Glomerular endothelial cell (primary cell): ENCODE results near the gene CD81. TPM values are rescaled to one million over a fixed set of nuclear protein-coding genes. Genes with fewer than 3 reads are reported as not detected.
A peak's percentile ranks its signal among the peaks of the same experiment; 100 is the strongest.

ENCODE experiments used
- DNase-seq: peaks from one replicate; pipeline ENCODE4 v3.0.0-alpha.2; 2011; ENCODE audit warnings: low read depth, low spot score; ENCODE audit errors: extremely low read depth
- total RNA-seq: library from RNA; depleted of rRNA; stranded (reverse); fragments of >200 nt; gene quantifications from 2 replicates; pipeline ENCODE4 v1.2.3, GENCODE V29; 2015

CD81 gene
- total RNA-seq, 1 donor from 2014 or later, result 733 TPM

DNA sequence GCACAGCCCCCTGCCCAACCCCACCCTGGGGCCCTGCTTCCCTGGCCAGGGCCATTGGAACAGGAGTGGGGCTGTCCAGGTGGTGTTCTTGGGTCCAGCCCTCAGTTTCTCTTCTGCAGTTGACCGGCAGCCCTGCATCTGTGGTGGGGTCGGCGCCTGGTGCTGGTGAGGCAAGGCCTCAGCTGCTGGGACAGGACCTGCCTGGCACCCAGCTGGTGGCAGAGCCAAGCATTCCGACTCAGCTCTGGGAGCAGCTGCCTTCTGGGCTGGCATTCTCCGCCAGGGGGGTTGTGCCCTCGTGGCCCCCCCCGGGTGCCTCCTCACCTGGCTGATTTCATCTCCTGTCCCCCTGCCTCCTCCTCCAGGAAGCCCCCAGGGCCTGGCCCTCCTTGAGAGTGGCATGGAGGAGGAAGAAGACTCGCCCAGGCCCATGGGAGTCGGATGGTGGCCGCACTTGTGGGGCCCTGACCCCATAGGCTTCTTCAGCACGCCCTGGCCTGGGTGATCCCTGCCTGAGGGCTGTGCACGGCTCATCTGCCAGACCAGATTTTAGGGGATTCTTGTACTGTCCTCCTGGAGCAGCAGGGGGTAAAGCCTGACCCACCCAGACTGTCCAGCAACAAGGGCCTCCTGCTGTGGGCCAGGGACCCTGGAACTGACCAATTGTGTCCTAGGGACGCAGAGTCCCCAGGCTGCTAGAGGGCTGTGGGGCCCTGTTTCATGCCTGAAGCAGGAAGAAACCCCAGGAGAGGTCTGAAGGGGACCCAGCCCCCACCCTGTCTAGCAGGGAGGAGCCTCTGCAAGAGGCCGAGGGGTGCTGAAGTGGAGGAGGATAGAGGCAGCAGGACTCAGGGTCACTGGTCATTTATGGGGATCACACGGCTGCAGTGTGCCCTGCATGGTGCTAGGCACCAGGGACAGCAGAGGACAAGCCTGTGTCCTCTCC lies 11.6 kb downstream of the CD81 start:
- DNase-seq, result no peak

DNA sequence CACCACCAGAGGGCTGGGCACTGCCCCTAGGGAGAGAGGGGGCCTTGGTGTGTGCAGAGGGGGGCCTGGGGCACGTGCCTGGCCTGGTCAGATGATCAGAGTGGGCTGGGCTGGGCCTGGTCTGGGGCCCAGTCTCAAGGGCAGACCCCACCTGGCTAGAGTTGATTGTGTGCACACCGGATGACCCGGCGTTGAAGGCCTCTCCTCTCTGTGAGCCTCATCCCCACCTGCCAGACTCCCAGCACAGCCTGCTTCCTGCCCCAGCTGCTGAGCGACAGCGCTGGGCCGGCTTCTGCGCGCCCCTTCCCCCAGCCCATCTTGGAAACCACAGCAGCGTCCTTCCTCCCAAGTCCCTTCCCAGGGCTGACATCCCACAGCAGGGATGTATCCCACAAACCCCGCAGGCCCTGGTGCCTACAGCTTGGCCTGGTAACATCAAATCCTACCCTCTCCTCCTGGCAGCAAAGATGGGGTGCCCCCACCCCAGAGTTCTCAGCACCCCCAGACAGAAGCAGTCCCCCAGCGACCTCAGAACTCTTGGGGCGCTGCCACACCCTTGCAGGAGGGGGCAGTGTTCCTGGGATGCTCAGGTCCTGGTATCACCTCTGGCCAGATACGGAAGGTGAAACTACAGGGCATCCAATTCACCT lies 12.4 kb downstream of the CD81 start:
- DNase-seq, result no peak

GRCh38 chr11:2390091-2390724 lies 13.1 kb downstream of the CD81 start:
- no peak for DNase-seq

DNA sequence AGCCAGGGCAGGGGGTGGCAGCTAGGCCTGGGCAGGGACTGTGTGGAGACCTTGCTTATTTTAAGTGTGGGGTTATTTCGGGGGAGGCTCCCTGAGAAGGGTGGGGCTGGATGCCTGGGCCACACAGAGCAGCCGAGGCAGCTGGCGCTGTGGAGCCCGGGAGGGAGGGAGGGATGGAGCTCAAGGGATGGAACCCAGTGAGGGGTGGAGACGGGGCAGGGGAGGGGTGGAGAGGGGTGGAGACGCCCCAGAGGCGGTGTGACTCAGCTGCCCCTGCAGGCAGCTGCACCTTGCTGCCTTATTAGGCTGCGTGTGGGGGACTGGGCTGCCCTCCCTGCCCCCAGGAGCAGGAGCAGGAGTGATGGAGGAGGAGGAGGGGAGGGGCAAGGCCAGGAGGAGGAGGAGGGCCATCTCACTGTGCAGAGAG lies 13.6 kb downstream of the CD81 start:
- no peak for DNase-seq

GRCh38 chr11:2391181-2391975 lies 14.3 kb downstream of the CD81 start:
- no peak for DNase-seq

GRCh38 chr11:2392241-2392959 lies 15.3 kb downstream of the CD81 start:
- DNase-seq, result no peak

DNA sequence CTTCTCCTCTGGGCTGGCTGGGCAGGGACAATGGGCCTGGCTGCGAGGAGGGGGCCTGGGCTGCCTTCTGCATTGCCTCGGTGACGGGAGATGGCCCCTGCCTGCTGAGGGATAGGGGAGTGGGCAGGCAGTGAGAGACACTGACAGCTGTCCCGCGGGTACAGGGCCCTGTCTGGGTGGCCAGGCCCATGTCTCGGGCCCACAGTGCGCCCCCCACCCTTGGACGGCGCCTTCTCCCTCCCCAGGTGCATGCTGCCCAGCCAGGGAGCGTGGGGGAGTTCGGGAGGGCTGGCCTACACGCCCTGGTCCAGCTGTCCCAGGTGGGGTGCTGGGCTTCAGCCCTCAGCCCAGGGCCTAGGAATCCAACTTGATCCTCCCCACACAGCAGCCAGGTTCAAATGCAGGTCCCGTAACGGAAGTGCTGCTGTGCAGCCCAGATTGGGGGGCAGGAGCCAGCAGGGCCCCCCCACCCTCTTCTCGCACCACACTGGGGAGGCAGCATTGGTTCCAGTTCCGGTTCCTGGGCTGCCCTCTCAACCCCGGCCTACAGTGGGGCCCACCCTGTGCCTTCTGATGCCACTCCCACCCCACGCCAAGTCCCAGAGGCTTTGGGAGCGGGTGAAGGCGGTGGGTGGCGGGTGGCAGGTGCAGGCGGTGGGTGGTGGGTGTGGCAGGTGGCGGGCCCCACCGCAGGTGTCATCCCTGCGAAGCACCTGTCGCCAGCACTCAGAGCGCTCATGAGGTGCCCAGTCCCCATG lies 16.2 kb downstream of the CD81 start:
- no peak for DNase-seq

DNA sequence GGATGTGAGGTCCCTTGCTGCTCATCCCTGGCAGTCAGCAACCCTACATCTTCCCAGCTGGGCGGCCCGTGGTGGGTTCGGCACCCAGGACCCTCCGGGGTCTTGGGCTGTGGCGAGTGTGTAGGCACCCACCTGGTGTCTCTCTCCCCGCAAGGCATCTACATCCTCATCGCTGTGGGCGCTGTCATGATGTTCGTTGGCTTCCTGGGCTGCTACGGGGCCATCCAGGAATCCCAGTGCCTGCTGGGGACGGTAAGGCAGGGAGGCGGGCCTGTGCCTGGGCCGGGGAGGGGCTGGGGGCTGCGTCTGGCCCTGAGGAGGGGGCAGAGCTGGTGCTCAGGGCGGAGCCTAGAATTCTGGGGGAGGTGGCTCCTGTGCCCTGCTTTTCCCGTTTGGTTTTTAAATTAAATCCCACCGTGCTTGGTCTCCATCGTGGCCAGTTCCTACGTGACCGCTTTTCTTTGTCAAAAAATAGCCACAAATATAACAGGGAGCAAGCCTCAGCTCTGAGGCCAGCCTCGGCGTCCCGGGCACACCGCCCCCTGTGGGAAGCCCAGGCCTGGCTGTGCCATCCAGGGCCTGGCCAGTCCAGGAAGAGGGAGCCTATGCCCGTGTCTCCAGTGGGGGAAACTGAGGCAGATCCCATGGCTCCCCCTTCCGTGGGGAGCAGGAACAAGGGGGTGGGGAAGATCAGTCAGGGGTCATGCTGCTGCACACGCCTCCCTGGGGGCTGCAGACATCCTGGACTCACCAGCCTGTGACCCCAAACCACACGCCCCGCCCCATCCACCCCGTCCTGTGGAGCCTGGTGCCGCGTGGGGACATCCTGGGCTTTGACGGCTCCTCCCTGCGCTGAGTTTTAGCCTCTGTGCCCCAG lies 17.1 kb downstream of the CD81 start:
- no peak for DNase-seq

GRCh38 chr11:2394818-2395105 lies 17.7 kb downstream of the CD81 start:
- DNase-seq, result no peak

- DNase-seq, result no peak
Measured at GRCh38 chr11:2395211-2395730, 18.2 kb downstream of the CD81 start.

DNA sequence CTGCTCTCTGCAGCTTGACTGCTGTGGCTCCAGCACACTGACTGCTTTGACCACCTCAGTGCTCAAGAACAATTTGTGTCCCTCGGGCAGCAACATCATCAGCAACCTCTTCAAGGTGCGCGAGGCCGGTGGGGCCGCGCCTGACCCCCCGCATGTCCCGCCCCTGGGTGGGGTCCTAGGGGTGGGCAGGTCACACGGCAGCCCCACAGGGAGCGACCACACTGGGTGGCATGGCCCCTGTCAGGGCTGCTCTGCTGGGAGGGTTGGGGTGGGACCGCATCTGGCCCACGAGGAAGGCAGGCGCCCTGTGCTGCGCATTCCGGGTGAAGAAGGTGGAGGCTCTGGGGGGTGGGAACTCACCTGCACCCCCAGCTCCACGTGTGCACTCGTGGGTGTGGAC lies 18.7 kb downstream of the CD81 start:
- DNase-seq, result no peak

DNA sequence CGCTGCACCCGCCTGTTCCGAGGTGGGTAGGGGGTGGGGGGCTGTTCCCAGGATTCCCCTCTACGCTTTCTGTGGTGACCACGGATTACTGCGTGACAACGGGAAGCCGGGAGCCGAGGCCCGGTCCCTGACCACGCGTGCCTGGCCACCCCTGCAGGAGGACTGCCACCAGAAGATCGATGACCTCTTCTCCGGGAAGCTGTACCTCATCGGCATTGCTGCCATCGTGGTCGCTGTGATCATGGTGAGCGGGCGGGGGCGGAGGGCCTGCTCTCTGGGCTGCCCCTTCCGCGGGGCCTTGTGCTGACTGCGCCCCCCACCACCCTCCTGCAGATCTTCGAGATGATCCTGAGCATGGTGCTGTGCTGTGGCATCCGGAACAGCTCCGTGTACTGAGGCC lies 19.4 kb downstream of the CD81 start:
- no peak for DNase-seq

GRCh38 chr11:2397005-2397404 lies 19.9 kb downstream of the CD81 start:
- no peak for DNase-seq

GRCh38 chr11:2398664-2399355 lies 21.7 kb downstream of the CD81 start:
- DNase-seq, result no peak

DNA sequence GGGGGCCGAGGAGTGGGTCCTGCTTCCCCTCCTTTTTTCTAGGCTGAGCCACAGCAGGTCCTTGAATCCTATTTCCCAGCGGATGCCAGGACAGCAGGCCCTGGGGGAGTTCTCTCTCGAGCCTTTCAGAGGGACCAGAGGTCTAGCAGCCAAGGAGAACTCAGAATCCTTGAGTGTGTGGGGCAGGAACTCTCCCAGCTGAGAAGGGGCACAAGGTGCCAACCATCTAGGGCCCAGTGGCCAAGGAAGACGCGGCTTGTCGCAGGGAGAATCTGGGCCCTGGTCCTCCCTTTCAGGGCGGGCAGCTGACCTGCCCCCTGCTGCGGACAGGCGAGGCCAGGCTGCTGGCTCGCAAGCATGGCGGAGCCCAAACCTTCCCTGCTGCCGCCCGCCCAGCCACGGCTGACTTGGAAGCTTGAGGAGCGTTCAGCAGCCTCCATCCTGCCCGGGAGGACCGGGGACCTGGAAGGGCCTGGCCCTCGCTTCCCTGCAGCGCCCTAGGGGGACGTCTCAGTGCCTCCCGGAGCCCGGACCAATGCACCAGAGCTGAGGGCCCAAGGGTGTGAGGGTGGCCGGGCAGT lies 22.5 kb downstream of the CD81 start:
- no peak for DNase-seq

DNA sequence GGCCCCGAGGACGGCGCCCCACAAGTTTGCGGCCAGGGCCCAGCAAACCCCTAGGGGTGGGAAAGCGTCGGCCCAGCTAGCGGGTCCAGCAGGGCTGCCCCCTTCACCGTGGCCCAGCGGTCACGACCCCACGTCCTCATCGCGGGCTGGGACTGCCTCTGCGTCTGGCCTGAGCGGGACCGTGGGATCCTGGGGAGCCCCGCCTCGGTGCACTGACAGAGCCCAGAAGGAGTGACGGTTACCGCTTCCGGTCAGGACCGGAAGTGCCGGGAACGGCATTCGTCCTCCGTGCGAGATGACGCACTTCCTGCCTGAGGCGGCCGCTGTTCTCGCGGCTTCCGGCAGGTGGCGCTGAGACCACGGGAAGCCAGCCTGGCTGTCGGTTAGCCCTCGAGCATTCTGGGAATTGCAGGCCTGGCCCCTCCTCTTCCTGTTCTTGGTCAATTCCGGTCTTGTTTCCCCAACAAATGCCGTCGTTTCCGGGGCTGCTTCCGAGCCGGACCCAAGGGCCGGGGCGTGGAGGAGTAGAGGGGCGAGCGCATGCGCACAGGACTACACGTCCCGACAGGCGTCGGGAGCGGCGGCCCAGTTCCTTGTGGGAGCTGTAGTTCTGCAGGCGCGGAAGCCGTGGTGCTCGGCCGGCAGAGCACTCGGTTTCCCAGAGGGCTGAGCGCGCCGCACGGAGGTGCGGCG lies 23.1 kb downstream of the CD81 start, which contains the start of gene TSSC4:
Gene TSSC4, plus strand, starts transcription at position 682 of the 693 bp plus-strand sequence. CDS start 1,884 bp downstream, outside the sequence.
- peak; percentile 96 for DNase-seq
